Fibroblast of lung (primary cell): ENCODE measurements around the gene COL24A1.

ENCODE experiments used
- CTCF ChIP-seq, 2 donors: IDR thresholded peaks in 1 of 2; conservative IDR thresholded peaks in 1 of 2; 1 replicate in 1 of 2; 2 replicates in 1 of 2; pipeline ENCODE4 v1.5.1; 2011 to 2012; ENCODE audit warnings: low read length in 2 of 2, control low read depth in 1 of 2, inconsistent platforms in 1 of 2, low read depth in 1 of 2, mild to moderate bottlenecking in 1 of 2
- EZH2 ChIP-seq: IDR thresholded peaks from 2 replicates; pipeline ENCODE4 v1.5.1; 2012; ENCODE audit warnings: low read length, control low read depth, mild to moderate bottlenecking; ENCODE audit errors: missing control alignments

DNA sequence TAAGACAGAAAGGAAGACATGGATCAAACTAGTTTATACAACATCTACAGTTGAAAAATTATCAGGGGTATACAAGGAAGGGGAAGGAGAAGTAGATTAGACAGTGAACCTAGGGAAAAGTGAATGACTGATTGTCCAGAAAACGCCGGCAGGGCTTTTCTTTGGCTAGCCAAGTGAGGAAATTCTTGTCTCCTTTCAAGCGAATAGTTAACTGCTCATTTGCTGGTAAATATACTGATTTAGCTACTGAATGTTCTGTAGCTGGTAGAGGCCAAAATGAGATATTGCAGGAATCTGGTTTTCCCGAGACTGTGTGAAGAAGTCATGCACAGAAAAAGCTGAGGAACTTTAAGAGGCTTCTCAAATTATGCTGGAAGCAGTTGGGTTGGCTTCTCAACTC, 319.8 kb downstream of the COL24A1 start:
- TF ChIP-seq CTCF (conservative IDR thresholded peaks at IDR 0.05 in 1 of 2, IDR thresholded peaks at IDR 0.05 in 1 of 2; ENCODE audit: low read depth in 1 of 2, low read length in 2 of 2), result no peak
- TF ChIP-seq EZH2, result no peak
